Karpas-422 (cell line): Measurements from ENCODE around the gene PNMA6E. TPM values are rescaled to one million over a fixed set of nuclear protein-coding genes. Genes with fewer than 3 reads are reported as not detected.

Experiments used
- DNase-seq: peaks from one replicate; pipeline ENCODE4 v3.0.0-alpha.2; 2015
- H2AFZ ChIP-seq: fragments of 200-600 bp; sonication (generic); 2 replicates; pipeline ENCODE4 v1.6.1; 2014; ENCODE audit warnings: antibody characterized with exemption, low read length, mixed read lengths
- H3K27ac ChIP-seq: fragments of 200-600 bp; sonication (generic); 2 replicates; pipeline ENCODE4 v1.5.1; 2014; ENCODE audit warnings: mild to moderate bottlenecking, low read length, moderate library complexity
- H3K27me3 ChIP-seq: fragments of 200-600 bp; sonication (generic); 2 replicates; pipeline ENCODE4 v1.6.1; 2014; ENCODE audit warnings: low read length, mixed read lengths
- H3K36me3 ChIP-seq: fragments of 200-600 bp; sonication (generic); 2 replicates; pipeline ENCODE4 v1.6.1; 2014; ENCODE audit warnings: low read length, mixed read lengths; ENCODE audit not compliant: insufficient read depth
- H3K4me1 ChIP-seq: fragments of 200-600 bp; sonication (generic); 2 replicates; pipeline ENCODE4 v1.6.1; 2014; ENCODE audit warnings: mild to moderate bottlenecking, low read length, mixed read lengths
- H3K4me2 ChIP-seq: fragments of 200-600 bp; sonication (generic); 2 replicates; pipeline ENCODE4 v1.6.1; 2014; ENCODE audit warnings: low read length, low read depth, mild to moderate bottlenecking; ENCODE audit not compliant: poor library complexity, severe bottlenecking
- H3K4me3 ChIP-seq: fragments of 200-600 bp; sonication (generic); 2 replicates; pipeline ENCODE4 v1.5.1; 2014; ENCODE audit warnings: mild to moderate bottlenecking, antibody characterized with exemption, low read length, mixed read lengths
- H3K79me2 ChIP-seq: fragments of 200-600 bp; sonication (generic); 2 replicates; pipeline ENCODE4 v1.6.1; 2014; ENCODE audit warnings: mild to moderate bottlenecking, low read length, mixed read lengths
- H3K9ac ChIP-seq: fragments of 200-600 bp; sonication (generic); 2 replicates; pipeline ENCODE4 v1.6.0; 2014; ENCODE audit warnings: low read length
- H3K9me2 ChIP-seq: fragments of 200-600 bp; sonication (generic), shearing (Covaris generic); replicated peaks from 2 replicates; pipeline ENCODE4 v1.6.0; 2014; ENCODE audit warnings: mild to moderate bottlenecking, low read length, moderate library complexity; ENCODE audit not compliant: insufficient read depth
- H3K9me3 ChIP-seq: fragments of 300-700, 200-600 bp; sonication (generic); 2 replicates; pipeline ENCODE4 v1.6.1; 2014; ENCODE audit warnings: low read length, mixed read lengths
- H4K20me1 ChIP-seq: fragments of 200-600 bp; sonication (generic); 2 replicates; pipeline ENCODE4 v1.6.1; 2014; ENCODE audit warnings: mild to moderate bottlenecking, antibody characterized with exemption, low read length, low read depth; ENCODE audit not compliant: insufficient read depth
- total RNA-seq: library from RNA; depleted of rRNA; stranded (reverse); fragments of >200 nt; shearing (Covaris generic); gene quantifications from 2 replicates; pipeline ENCODE4 v1.2.3, GENCODE V29; 2014; ENCODE audit warnings: low replicate concordance

Gene PNMA6E
- total RNA-seq, 1 experiment from 2014 or later = not detected

DNA sequence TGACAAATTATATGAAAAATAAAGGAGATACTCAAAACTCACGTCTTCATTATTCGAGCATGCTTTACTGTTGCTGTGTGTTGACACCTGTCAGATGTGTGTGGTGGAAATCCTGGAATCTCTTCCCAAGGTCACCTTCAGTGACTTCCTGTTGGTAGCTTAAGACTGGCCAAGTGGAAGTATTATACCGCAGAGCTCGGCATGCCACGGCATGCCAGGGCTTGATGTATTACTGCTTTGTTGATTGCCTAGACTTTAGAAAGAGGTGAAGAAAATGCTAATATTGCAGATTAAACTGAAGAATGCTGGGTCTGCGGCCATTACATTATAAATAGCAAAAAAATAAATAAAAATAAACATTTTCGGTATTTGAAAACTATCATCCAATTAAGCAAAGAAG is 40.1 kb upstream of the PNMA6E start:
- H3K4me2 ChIP-seq = no peak overlapping the region
- DNase-seq = no peak
- no peak overlapping the region for H3K9ac ChIP-seq
- no peak overlapping the region for H3K4me3 ChIP-seq
- H2AFZ ChIP-seq = no peak overlapping the region
- no peaks in the 10 kb centered on the region for H3K4me1 ChIP-seq
- H3K9me2 ChIP-seq = no peaks in the 10 kb centered on the region
- no peaks in the 10 kb centered on the region for H3K36me3 ChIP-seq
- no peaks in the 10 kb centered on the region for H4K20me1 ChIP-seq
- H3K27me3 ChIP-seq = 0 out of 2 replicates have a peak, but pooled peaks cover 3% of the 10 kb centered on the region
- H3K79me2 ChIP-seq = no peaks in the 10 kb centered on the region
- no peak overlapping the region for H3K27ac ChIP-seq
- no peaks in the 10 kb centered on the region for H3K9me3 ChIP-seq

DNA sequence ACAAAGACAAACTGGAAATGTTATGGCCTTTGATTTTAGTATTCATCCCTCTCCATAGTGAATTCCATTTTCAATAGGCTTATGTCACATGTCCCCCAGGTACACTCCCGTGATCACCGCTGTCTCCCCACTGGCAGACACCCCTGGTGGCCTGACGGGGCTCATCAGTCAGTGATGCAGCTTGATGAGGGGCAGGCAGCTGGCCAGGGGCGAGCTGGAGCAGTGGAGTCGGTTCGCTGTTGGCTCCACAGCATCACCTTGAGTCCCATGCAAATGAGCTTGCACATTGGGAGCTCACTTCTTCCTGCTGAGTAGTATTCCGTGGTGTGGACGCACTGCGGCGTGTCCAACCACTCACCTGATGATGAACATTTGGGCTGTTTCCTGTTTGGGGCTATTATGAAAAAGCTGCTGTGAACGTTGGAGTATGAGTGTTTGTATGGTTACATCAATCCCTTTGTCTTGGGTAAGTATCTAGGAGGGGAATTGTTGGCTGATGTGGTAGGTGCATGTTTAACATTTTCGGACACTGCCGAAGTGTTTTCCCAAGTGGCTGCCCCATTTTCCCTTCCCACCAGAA is 39.5 kb upstream of the PNMA6E start:
- Histone ChIP-seq H2AFZ (no peak overlapping the region), H3K27ac (no peak overlapping the region), H3K9me3 (no peaks in the 10 kb centered on the region), H4K20me1 (no peaks in the 10 kb centered on the region), H3K9me2 (no peaks in the 10 kb centered on the region), H3K79me2 (no peaks in the 10 kb centered on the region), H3K9ac (no peak overlapping the region), H3K4me2 (no peak overlapping the region), H3K4me3 (no peak overlapping the region), H3K27me3 (0 out of 2 replicates have a peak, but pooled peaks cover 3% of the 10 kb centered on the region), H3K4me1 (no peaks in the 10 kb centered on the region), H3K36me3 (no peaks in the 10 kb centered on the region)
- no peak for DNase-seq

DNA sequence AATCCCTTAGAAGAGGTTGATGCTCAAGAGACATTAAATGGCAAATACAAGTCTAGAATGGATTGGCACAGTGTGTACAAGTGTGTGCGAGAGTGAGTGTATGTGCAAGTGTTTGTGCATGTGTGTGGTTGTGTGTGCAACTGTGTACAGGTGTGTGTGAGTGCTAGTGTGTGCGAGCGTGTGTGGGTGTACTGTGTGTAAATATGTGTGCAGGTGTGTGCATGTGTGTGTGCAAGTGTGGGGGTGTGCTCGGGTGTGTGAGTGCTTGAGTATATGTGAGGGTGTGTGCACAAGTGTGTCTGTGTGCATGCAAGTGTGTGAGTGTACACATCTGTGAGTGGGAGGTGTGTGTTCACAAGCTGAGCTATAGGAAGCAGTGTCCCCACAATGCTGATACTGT is 38.8 kb upstream of the PNMA6E start:
- no peak for DNase-seq
- Histone ChIP-seq H3K27me3 (0 out of 2 replicates have a peak, but pooled peaks cover 3% of the 10 kb centered on the region), H3K9me3 (no peaks in the 10 kb centered on the region), H4K20me1 (no peaks in the 10 kb centered on the region), H3K9me2 (no peaks in the 10 kb centered on the region), H2AFZ (no peak overlapping the region), H3K36me3 (no peaks in the 10 kb centered on the region), H3K4me3 (no peak overlapping the region), H3K79me2 (no peaks in the 10 kb centered on the region), H3K4me1 (no peaks in the 10 kb centered on the region), H3K4me2 (no peak overlapping the region), H3K9ac (no peak overlapping the region), H3K27ac (no peak overlapping the region)

- Histone ChIP-seq H3K4me1 (no peaks in the 10 kb centered on the region), H3K4me3 (no peak overlapping the region), H3K4me2 (no peak overlapping the region), H3K27me3 (0 out of 2 replicates have a peak, but pooled peaks cover 3% of the 10 kb centered on the region), H3K9me3 (no peaks in the 10 kb centered on the region), H4K20me1 (no peaks in the 10 kb centered on the region), H2AFZ (no peak overlapping the region), H3K36me3 (no peaks in the 10 kb centered on the region), H3K9ac (no peak overlapping the region), H3K27ac (no peak overlapping the region), H3K9me2 (no peaks in the 10 kb centered on the region), H3K79me2 (no peaks in the 10 kb centered on the region)
- peak; percentile 60 for DNase-seq
Observed at GRCh38 chrX:153438532-153438931, 37.4 kb upstream of the PNMA6E start.

DNA sequence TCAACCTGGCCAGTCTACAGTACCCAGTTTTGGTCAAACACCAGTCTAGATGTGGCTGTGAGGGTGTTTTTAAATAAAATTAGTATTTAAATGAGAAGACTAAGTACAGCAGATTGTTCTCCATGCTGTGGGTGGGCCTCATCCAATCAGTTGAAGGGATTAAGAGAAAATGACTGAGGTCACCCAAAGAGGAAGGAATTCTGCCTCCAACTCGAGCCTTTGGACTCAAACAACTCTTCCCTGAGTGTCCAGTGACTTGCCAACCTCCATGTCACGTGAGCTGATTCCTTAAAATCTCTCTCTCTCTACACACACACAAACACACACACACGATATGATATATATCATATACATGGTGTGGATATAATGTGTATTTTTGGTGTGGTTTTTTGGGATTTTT is 34.7 kb upstream of the PNMA6E start:
- Histone ChIP-seq H3K27ac (no peak overlapping the region), H3K4me3 (no peak overlapping the region), H3K79me2 (no peaks in the 10 kb centered on the region), H4K20me1 (no peaks in the 10 kb centered on the region), H3K9me2 (no peaks in the 10 kb centered on the region), H3K4me2 (no peak overlapping the region), H3K9me3 (no peaks in the 10 kb centered on the region), H3K36me3 (no peaks in the 10 kb centered on the region), H3K9ac (no peak overlapping the region), H2AFZ (no peak overlapping the region), H3K27me3 (0 out of 2 replicates have a peak, but pooled peaks cover 3% of the 10 kb centered on the region), H3K4me1 (no peaks in the 10 kb centered on the region)
- no peak for DNase-seq

- DNase-seq = no peak
- Histone ChIP-seq H2AFZ (no peak overlapping the region), H3K79me2 (no peaks in the 10 kb centered on the region), H3K36me3 (no peaks in the 10 kb centered on the region), H3K9me2 (no peaks in the 10 kb centered on the region), H3K27me3 (0 out of 2 replicates have a peak, but pooled peaks cover 1% of the 10 kb centered on the region), H3K4me3 (no peak overlapping the region), H3K4me2 (no peak overlapping the region), H3K27ac (no peak overlapping the region), H3K9me3 (no peaks in the 10 kb centered on the region), H3K4me1 (no peaks in the 10 kb centered on the region), H4K20me1 (no peaks in the 10 kb centered on the region), H3K9ac (no peak overlapping the region)
Observed at GRCh38 chrX:153434801-153435200, 33.7 kb upstream of the PNMA6E start.

GRCh38 chrX:153433781-153434285 is 32.7 kb upstream of the PNMA6E start:
- H3K9me2 ChIP-seq = no peaks in the 10 kb centered on the region
- H3K27ac ChIP-seq = no peak overlapping the region

GRCh38 chrX:153433161-153433680 is 32.1 kb upstream of the PNMA6E start:
- H3K4me1 ChIP-seq = no peaks in the 10 kb centered on the region
- no peaks in the 10 kb centered on the region for H4K20me1 ChIP-seq
- H3K4me3 ChIP-seq = no peak overlapping the region
- DNase-seq = no peak
- H3K4me2 ChIP-seq = no peak overlapping the region
- H3K27me3 ChIP-seq = no peaks in the 10 kb centered on the region
- H3K9ac ChIP-seq = no peak overlapping the region
- H3K27ac ChIP-seq = no peak overlapping the region
- no peaks in the 10 kb centered on the region for H3K36me3 ChIP-seq
- H3K79me2 ChIP-seq = no peaks in the 10 kb centered on the region
- H3K9me3 ChIP-seq = no peaks in the 10 kb centered on the region
- no peaks in the 10 kb centered on the region for H3K9me2 ChIP-seq
- no peak overlapping the region for H2AFZ ChIP-seq

More at GRCh38 chrX:153433781-153434285, 32.7 kb upstream of the PNMA6E start:
- no peaks in the 10 kb centered on the region for H3K4me1 ChIP-seq
- no peaks in the 10 kb centered on the region for H4K20me1 ChIP-seq
- H3K36me3 ChIP-seq = no peaks in the 10 kb centered on the region
- no peak overlapping the region for H2AFZ ChIP-seq
- H3K79me2 ChIP-seq = no peaks in the 10 kb centered on the region
- H3K9ac ChIP-seq = no peak overlapping the region
- no peaks in the 10 kb centered on the region for H3K27me3 ChIP-seq
- no peak overlapping the region for H3K4me3 ChIP-seq
- H3K9me3 ChIP-seq = no peaks in the 10 kb centered on the region
- H3K4me2 ChIP-seq = no peak overlapping the region
- no peak for DNase-seq
